ENCODE data around the gene EGFR.

Gene EGFR

DNA sequence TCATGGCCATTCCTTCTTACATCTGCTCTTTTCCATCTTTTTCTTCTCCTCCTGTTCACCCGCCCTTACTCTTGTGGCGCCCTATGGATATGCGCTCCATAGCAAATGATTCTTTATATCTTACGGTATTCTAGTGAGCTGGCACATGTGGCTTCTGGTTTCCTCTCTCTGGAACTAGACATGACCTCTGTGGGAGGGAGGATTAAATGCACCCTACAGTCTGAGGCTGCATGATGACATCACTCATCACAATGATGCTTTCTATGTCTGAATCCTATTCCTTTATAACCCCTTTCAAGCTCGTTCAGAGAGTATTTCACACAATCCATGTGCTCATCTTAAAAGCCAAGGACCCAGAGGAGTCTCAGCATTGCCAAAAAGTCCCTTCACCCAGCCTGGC lies 153.3 kb downstream of the EGFR start:
- no peaks in the 10 kb centered on the region for H3F3A ChIP-seq (ENCODE audit: insufficient read depth)
- H3K9me3 ChIP-seq (ENCODE audit: insufficient read depth, low read length) = no peaks in the 10 kb centered on the region

DNA sequence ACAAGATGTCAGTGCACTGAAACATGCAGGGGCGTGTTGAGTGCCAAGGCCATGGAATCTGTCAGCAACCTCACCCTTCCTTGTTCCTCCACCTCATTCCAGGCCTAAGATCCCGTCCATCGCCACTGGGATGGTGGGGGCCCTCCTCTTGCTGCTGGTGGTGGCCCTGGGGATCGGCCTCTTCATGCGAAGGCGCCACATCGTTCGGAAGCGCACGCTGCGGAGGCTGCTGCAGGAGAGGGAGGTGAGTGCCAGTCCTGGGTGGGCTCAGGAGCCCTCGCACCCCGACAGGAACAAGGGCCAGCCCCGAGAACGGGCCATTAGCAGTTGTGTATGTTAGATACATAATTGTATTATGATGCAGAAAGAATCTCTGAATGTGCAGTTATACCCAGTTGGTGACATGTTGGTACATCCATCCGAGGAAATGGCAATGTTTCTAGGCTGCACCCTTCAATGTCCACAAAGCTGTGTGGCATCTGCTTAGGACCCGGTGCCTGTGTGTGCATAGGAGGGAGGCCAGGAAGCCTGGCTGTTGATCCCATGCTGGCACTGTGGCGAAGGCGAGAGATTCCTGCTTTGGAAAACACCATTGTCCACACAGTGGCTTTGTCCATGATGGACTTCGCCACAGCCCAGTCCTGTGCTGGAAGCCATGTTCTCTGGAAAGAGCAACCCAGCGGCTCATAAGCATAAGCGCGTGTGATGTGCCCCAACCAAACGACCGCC lies 154.2 kb downstream of the EGFR start:
- Histone ChIP-seq H3K9me3 (ENCODE audit: insufficient read depth, low read length) (no peaks in the 10 kb centered on the region), H3K4me3 (ENCODE audit: insufficient read depth, low read length, poor library complexity, severe bottlenecking) (no peak overlapping the region), H3K27ac (ENCODE audit: low read depth, low read length) (no peak overlapping the region), H3K9ac (ENCODE audit: low read length) (no peak overlapping the region), H3K4me2 (ENCODE audit: low read depth, low read length, poor library complexity, severe bottlenecking) (no peak overlapping the region), H3K79me2 (ENCODE audit: insufficient read depth, low read length) (no peaks in the 10 kb centered on the region), H4K20me1 (ENCODE audit: low read depth, low read length) (no peaks in the 10 kb centered on the region), H2AFZ (ENCODE audit: low read depth, low read length, severe bottlenecking) (no peak overlapping the region), H3F3A (ENCODE audit: insufficient read depth) (no peaks in the 10 kb centered on the region), H3K9me2 (replicated peaks; ENCODE audit: insufficient read depth, low read length) (no peaks in the 10 kb centered on the region), H3K27me3 (ENCODE audit: low read length) (no peaks in the 10 kb centered on the region), H3K36me3 (ENCODE audit: low read length) (no peaks in the 10 kb centered on the region)
- TF ChIP-seq EZH2phosphoT487 (conservative IDR thresholded peaks at IDR 0.05; ENCODE audit: low read length) = no peak
- TF ChIP-seq CTCF (IDR thresholded peaks at IDR 0.05; ENCODE audit: insufficient read depth, low read length, poor library complexity, severe bottlenecking) = no peak

More for the DNA sequence above, 153.3 kb downstream of the EGFR start:
- Histone ChIP-seq H3K36me3 (ENCODE audit: low read length) (no peaks in the 10 kb centered on the region), H2AFZ (ENCODE audit: low read depth, low read length, severe bottlenecking) (no peak overlapping the region), H4K20me1 (ENCODE audit: low read depth, low read length) (no peaks in the 10 kb centered on the region), H3K9ac (ENCODE audit: low read length) (no peak overlapping the region), H3K79me2 (ENCODE audit: insufficient read depth, low read length) (no peaks in the 10 kb centered on the region), H3K27ac (ENCODE audit: low read depth, low read length) (no peak overlapping the region), H3K4me2 (ENCODE audit: low read depth, low read length, poor library complexity, severe bottlenecking) (no peak overlapping the region), H3K9me2 (replicated peaks; ENCODE audit: insufficient read depth, low read length) (no peaks in the 10 kb centered on the region), H3K4me3 (ENCODE audit: insufficient read depth, low read length, poor library complexity, severe bottlenecking) (no peak overlapping the region), H3K27me3 (ENCODE audit: low read length) (no peaks in the 10 kb centered on the region)
- no peak for TF ChIP-seq CTCF (IDR thresholded peaks at IDR 0.05; ENCODE audit: insufficient read depth, low read length, poor library complexity, severe bottlenecking)
- TF ChIP-seq EZH2phosphoT487 (conservative IDR thresholded peaks at IDR 0.05; ENCODE audit: low read length) = no peak

GRCh38 chr7:55173671-55174070 lies 154.9 kb downstream of the EGFR start:
- Histone ChIP-seq H3K79me2 (ENCODE audit: insufficient read depth, low read length) (no peaks in the 10 kb centered on the region), H3K27me3 (ENCODE audit: low read length) (no peaks in the 10 kb centered on the region), H3K27ac (ENCODE audit: low read depth, low read length) (no peak overlapping the region), H2AFZ (ENCODE audit: low read depth, low read length, severe bottlenecking) (no peak overlapping the region), H3K9me2 (replicated peaks; ENCODE audit: insufficient read depth, low read length) (no peaks in the 10 kb centered on the region), H3K36me3 (ENCODE audit: low read length) (no peaks in the 10 kb centered on the region), H3K4me2 (ENCODE audit: low read depth, low read length, poor library complexity, severe bottlenecking) (no peak overlapping the region), H4K20me1 (ENCODE audit: low read depth, low read length) (no peaks in the 10 kb centered on the region), H3K4me3 (ENCODE audit: insufficient read depth, low read length, poor library complexity, severe bottlenecking) (no peak overlapping the region), H3K9me3 (ENCODE audit: insufficient read depth, low read length) (no peaks in the 10 kb centered on the region), H3K9ac (ENCODE audit: low read length) (no peak overlapping the region), H3F3A (ENCODE audit: insufficient read depth) (no peaks in the 10 kb centered on the region)
- no peak for TF ChIP-seq EZH2phosphoT487 (conservative IDR thresholded peaks at IDR 0.05; ENCODE audit: low read length)
- TF ChIP-seq CTCF (IDR thresholded peaks at IDR 0.05; ENCODE audit: insufficient read depth, low read length, poor library complexity, severe bottlenecking) = no peak
